Embryonic facial prominence (tissue), 1 donor: ENCODE results near the gene ATPAF1.

Source experiments
- DNase-seq: peaks from one replicate; pipeline ENCODE4 v3.0.0-alpha.2; 2016; ENCODE audit errors: extremely low spot score

Gene ATPAF1

DNA sequence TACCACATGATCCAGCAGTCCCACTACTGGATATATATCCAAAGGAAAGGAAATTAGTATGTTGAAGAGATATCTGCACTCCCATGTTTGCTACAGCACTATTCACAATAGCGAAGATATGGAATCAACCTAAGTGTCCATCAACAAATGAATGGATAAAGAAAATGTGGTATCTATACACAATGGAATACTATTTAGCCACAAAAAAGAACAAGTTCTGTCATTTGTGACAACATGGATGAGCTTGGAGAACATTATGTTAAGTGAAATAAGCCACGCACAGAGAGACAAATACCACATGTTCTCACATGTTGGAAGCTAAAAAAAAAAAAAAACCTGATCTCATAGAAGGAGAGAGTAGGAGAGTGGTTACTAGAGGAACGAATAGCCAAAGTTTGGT is 17.7 kb downstream of the ATPAF1 start:
- DNase-seq, result no peak

GRCh38 chr1:46649764-46650163 is 18.4 kb downstream of the ATPAF1 start:
- DNase-seq, result no peak

GRCh38 chr1:46647611-46648010 is 20.6 kb downstream of the ATPAF1 start:
- DNase-seq, result no peak

- DNase-seq, result no peak
Measured at GRCh38 chr1:46646844-46647243, 21.3 kb downstream of the ATPAF1 start.

DNA sequence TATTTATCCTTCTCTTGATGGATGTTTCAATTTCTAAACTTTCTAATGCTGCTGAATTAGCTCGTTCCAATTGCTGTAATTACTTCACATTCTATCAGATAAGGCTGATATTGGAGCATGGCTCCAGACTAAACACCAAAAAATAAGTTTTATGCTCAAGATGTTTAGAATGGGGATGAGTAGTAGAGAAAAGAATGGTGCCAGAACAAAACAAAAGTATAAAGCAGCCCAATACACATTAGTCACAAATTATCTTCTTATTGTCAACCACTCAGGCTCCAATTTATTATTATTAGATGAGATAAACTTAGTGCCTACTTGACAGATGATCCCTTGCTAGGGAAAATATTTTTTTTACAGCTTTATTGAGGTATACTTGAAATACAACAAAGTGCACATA is 21.8 kb downstream of the ATPAF1 start:
- DNase-seq, result no peak

GRCh38 chr1:46645815-46646214 is 22.3 kb downstream of the ATPAF1 start:
- DNase-seq, result no peak

- DNase-seq, result no peak
Measured at GRCh38 chr1:46643368-46643775, 24.8 kb downstream of the ATPAF1 start.

- no peak for DNase-seq
Measured at GRCh38 chr1:46642115-46642680, 26.0 kb downstream of the ATPAF1 start.

- DNase-seq, result no peak
Measured at GRCh38 chr1:46639547-46639946, 28.6 kb downstream of the ATPAF1 start.

DNA sequence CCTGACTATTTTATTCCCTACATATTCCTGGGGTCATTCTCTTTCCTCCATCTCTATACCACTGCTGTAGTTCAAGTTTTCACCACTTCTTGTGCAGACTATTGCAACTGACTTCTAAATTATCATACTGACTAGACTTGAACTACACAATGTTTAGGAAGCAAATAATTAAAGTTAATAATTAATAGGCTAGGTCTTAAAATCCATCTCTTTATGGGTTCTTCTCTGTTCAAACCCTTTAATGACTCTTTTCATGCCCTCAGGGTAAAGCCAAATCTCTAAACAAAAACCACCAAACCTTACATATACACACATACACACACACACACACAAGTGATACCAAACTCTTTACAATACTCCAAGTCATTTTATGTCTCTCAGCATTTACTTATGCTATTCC is 29.2 kb downstream of the ATPAF1 start:
- DNase-seq, result no peak

DNA sequence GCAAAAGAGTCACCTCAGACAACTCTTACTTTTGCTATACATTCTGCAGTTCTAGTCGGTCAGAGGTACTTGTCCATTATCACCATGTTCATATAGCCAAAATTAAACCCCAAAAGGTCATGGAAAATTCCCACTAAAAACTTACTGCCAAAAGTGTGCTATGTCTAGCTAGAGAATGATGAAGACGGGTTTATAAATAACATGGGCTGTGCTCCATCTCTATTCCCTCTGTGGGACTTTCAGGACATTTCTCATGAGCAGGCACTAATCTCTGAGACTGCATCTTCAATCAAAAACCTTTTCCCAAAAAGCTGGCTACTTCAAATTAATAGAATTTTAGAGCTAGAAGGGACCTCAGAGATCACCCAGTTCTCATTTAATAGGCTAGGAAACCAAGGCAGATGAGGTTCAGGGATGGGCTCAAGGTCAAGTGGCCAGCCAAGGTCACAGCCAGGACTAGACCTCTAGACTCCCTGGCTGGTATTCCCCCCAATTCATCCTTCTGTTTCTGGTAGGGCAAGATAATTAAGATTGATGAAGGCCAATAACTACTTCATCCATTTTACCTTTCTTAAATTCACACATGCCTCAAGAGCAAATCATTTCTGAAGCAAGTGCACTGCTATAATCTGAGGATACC is 30.6 kb downstream of the ATPAF1 start:
- no peak for DNase-seq

DNA sequence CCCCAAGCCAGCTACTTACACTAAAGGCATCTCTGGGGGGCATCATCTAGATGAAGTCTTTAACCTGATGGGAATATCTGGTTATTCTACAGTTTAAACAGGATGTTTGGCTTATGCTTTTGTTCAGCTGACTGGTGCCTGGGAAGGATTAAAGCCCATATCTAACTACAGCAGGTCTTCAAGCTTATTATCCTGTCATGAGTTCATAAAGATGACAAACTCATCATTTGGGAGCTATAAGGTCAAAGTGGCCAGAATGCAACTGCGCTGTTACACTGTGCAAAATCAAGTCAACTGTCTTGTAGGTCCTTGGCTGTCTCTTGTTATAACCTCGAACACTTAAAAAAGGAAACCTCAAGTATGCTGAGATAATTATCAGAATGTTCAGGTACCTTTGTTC is 33.0 kb downstream of the ATPAF1 start:
- DNase-seq, result no peak

DNA sequence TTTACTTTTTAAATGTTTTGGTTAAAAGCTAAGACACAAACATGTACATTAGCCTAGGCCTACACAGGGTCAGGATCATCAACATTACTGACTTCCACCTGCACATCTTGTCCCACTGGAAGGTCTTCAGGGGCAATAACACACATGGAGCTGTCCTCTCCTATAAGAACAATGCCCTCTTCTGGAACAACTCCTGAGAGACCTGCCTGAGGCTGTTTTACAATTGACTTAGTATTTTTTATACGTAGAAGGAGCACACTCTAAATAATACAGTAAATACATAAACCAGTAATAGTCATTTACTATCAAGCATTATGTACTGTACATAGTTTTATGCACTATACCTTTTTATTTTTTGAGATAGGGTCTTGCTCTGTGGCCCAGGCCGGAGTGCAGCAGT is 37.4 kb downstream of the ATPAF1 start:
- no peak for DNase-seq

DNA sequence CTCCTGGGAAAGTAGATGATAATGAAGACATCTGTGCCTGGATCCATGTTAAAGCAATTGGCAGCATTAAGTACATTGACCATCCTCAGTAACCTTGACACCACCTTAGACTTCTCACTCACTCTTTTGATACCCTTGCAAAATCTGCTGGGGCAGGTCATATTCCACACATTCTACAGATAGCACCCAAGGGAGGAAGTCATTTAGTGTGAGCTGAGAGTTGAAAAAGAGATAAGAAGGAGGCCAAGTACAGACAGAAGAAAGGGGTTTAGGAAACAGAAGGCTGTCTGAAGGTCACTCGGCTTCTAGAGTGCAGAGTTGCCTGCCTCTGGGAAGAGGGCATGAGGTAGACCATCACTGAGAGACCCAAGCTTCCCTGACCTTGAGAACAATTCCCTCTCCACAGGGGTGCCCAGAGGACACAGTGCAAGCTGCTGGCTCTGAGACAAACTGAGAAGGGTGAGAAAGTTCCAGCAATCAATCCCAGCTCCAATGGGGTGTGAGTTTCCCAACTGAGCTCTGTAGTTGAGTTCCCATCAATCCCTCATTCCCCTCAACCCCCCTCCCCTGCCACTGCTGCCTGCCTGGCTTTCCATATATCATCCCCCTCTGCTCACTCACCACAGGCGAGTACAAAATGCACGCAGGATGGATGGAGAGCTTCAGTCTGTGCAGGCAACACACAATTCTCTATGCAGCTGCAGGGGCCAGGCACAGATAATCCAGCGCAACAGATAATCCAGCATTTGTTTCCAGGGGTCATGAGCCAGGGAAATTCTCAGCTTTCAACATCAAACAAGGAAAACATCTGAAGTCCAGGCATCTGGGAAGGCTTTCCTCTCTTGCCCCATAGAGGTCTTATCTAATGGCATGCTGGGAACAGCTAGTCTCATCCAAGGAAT is 44.2 kb downstream of the ATPAF1 start:
- DNase-seq, result no peak

DNA sequence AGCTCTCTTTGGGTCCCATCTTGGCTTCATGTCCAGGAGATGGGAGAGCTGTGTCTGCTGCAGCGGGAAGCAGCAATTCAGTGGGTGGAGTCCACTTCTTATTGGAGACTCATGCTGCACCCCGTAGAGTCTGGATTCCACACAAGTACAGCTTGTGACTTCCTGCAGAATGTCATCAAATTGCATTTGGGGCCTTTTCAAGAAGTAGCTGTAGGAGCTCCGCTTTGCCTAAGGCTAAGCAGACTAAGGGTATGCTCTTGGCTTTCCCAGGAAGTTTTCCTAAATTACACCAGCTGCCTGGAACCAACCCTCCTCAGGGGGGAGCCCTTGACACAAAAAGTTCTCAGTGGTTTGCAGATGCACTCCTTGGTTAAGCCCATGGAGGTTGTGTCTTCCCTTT is 45.8 kb downstream of the ATPAF1 start:
- DNase-seq, result no peak

- DNase-seq, result no peak
Measured at GRCh38 chr1:46621930-46622329, 46.2 kb downstream of the ATPAF1 start.

- no peak for DNase-seq
Measured at GRCh38 chr1:46619656-46620258, 48.4 kb downstream of the ATPAF1 start.

DNA sequence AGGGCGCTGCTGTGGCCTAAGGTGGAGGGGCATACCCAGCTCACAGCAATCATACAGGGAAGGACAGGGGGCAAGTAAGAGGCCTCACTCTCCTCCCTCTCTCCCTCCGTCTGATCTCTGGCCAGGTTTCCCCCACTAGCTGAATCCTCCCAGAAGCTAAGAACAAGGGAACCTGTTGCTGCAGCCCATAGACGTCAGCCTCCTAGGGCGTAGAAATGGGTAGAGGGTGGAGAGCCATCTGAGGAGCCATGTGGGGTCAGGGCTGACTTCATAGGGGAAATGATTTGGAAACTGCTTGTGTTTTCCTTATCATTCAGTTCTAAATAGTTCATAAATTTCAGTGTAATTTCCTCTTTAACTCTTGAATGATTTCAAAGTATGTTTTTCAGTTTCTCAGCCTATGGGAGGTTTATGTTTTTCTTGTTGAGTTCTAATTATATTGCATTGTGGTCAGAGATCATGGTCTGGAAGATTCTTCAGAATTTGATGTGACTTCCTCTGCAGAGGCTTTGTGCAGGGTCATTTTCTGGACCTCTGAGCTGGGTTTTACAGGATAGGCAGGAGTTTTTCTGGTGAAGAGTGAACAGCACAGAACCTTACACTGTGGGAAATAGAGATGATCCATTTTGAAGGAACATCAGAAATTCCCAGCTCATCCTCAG is 49.3 kb downstream of the ATPAF1 start:
- DNase-seq, result no peak

DNA sequence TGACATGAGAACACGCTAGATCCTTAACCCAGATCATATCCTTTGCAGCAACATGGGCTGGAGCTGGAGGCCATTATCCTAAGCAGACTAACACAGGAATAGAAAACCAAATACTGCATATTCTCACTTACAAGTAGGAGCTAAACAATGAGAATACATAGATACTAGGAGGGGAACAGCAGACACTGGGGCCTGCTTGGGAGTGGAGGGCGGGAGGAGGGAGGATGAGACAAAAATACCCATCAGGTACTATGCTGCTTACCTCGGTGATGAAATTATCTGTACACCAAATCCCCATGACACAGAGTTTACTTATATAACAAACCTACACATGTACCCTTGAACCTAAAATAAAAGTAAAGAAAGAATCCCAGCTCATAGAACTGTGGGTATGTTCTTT is 50.3 kb downstream of the ATPAF1 start:
- DNase-seq, result no peak

DNA sequence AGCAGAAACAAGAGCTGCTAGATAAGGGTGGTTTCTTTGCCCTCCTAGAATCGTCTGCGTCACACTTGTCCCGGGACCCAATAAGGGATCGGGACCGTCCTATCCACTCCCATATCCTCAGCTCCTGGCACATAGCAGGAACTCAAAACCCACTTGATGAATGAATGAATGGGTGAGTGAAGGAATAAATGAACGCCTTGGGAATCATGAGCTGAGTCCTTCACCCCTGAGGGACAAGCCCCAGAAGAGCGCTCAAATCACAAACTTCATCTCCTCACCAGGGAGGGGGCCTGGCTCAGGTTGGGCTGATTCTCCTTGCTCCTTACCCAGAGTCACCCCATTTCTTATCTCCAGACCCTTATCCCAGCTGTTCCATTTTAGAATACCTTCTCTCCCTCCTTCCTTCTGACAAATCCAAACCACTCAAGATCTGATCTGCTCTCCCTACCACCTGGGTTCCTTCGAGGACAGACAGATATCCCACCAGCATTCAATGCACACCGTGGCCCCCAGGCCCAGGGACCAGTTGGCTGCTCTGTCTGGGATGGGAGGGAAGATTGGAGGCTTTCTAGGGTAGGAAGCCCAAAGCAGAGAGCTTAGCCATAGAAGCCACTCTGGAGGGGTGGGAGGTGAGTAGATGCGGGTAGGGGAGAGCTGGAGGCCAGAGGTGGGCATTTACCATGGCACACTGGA is 50.9 kb downstream of the ATPAF1 start:
- DNase-seq, result no peak
